Measurements from ENCODE around the gene TNFRSF19. TPM values are rescaled to one million over a fixed set of nuclear protein-coding genes. Genes with fewer than 3 reads are reported as not detected.

The TNFRSF19 gene
- total RNA-seq, 1 donor from 2014 or later, result 1.6 TPM

GRCh38 chr13:23600100-23600499, 29.9 kb downstream of the TNFRSF19 start:
- TF ChIP-seq CTCF (IDR thresholded peaks at IDR 0.05), result no peak
- no peaks in the 10 kb centered on the region for H3K4me1 Mint-ChIP-seq (ENCODE audit: unreplicated experiment)
- no peak for DNase-seq (ENCODE audit: extremely low spot score, unreplicated experiment)
- H3K27ac Mint-ChIP-seq (ENCODE audit: unreplicated experiment), result no peak overlapping the region
- no peaks in the 10 kb centered on the region for H3K27me3 Mint-ChIP-seq (ENCODE audit: unreplicated experiment)
- no peaks in the 10 kb centered on the region for H3K9me3 Mint-ChIP-seq (ENCODE audit: unreplicated experiment)
- H3K36me3 Mint-ChIP-seq (ENCODE audit: unreplicated experiment), result no peaks in the 10 kb centered on the region
- H3K4me3 Mint-ChIP-seq (ENCODE audit: unreplicated experiment), result no peak overlapping the region

- Mint-ChIP-seq H3K4me1 (ENCODE audit: unreplicated experiment) (no peaks in the 10 kb centered on the region), H3K4me3 (ENCODE audit: unreplicated experiment) (no peak overlapping the region), H3K27ac (ENCODE audit: unreplicated experiment) (no peak overlapping the region)
Measured at GRCh38 chr13:23600534-23600933, 30.3 kb downstream of the TNFRSF19 start.

GRCh38 chr13:23605831-23606230, 35.6 kb downstream of the TNFRSF19 start:
- no peak overlapping the region for H3K27ac Mint-ChIP-seq (ENCODE audit: unreplicated experiment)
- H3K4me3 Mint-ChIP-seq (ENCODE audit: unreplicated experiment), result no peak overlapping the region
- DNase-seq (ENCODE audit: extremely low spot score, unreplicated experiment), result no peak
- no peaks in the 10 kb centered on the region for H3K9me3 Mint-ChIP-seq (ENCODE audit: unreplicated experiment)
- TF ChIP-seq CTCF (IDR thresholded peaks at IDR 0.05), result no peak
- no peaks in the 10 kb centered on the region for H3K27me3 Mint-ChIP-seq (ENCODE audit: unreplicated experiment)
- no peaks in the 10 kb centered on the region for H3K36me3 Mint-ChIP-seq (ENCODE audit: unreplicated experiment)
- H3K4me1 Mint-ChIP-seq (ENCODE audit: unreplicated experiment), result peaks cover 29% of the 10 kb centered on the region

More at GRCh38 chr13:23600534-23600933, 30.3 kb downstream of the TNFRSF19 start:
- Mint-ChIP-seq H3K27me3 (ENCODE audit: unreplicated experiment) (no peaks in the 10 kb centered on the region), H3K9me3 (ENCODE audit: unreplicated experiment) (no peaks in the 10 kb centered on the region), H3K36me3 (ENCODE audit: unreplicated experiment) (no peaks in the 10 kb centered on the region)
- no peak for DNase-seq (ENCODE audit: extremely low spot score, unreplicated experiment)
- no peak for TF ChIP-seq CTCF (IDR thresholded peaks at IDR 0.05)

GRCh38 chr13:23608138-23608537, 37.9 kb downstream of the TNFRSF19 start:
- Mint-ChIP-seq H3K27ac (ENCODE audit: unreplicated experiment) (peak overlapping the region; percentile 80), H3K9me3 (ENCODE audit: unreplicated experiment) (no peaks in the 10 kb centered on the region), H3K4me1 (ENCODE audit: unreplicated experiment) (peaks cover 34% of the 10 kb centered on the region), H3K4me3 (ENCODE audit: unreplicated experiment) (no peak overlapping the region), H3K36me3 (ENCODE audit: unreplicated experiment) (no peaks in the 10 kb centered on the region), H3K27me3 (ENCODE audit: unreplicated experiment) (no peaks in the 10 kb centered on the region)
- no peak for TF ChIP-seq CTCF (IDR thresholded peaks at IDR 0.05)
- no peak for DNase-seq (ENCODE audit: extremely low spot score, unreplicated experiment)

GRCh38 chr13:23608701-23609413, 38.6 kb downstream of the TNFRSF19 start:
- Mint-ChIP-seq H3K27me3 (ENCODE audit: unreplicated experiment) (no peaks in the 10 kb centered on the region), H3K4me3 (ENCODE audit: unreplicated experiment) (peak overlapping the region; percentile 67), H3K27ac (ENCODE audit: unreplicated experiment) (peak overlapping the region; percentile 80), H3K36me3 (ENCODE audit: unreplicated experiment) (no peaks in the 10 kb centered on the region), H3K9me3 (ENCODE audit: unreplicated experiment) (no peaks in the 10 kb centered on the region), H3K4me1 (ENCODE audit: unreplicated experiment) (peaks cover 34% of the 10 kb centered on the region)
- no peak for TF ChIP-seq CTCF (IDR thresholded peaks at IDR 0.05)
- DNase-seq (ENCODE audit: extremely low spot score, unreplicated experiment), result no peak
